Activated CD4-positive, alpha-beta T cell treated with anti-CD3 and anti-CD28 coated beads, Interleukin-2, amount 10 ng/mL, durations not matched to agents 7 days and 5 days (primary cell): ENCODE results near the gene NGLY1. TPM values are rescaled to one million over a fixed set of nuclear protein-coding genes. Genes with fewer than 3 reads are reported as not detected.

Experiments
- total RNA-seq, 2 experiments: library from RNA; stranded (reverse); gene quantifications; one replicate each; pipeline ENCODE4 v1.2.3, GENCODE V29; 2021

NGLY1 gene
- total RNA-seq, 2 experiments from 2014 or later = 57.5 to 69.5 TPM

Other genes starting within 250 kb of the NGLY1 start
- gene TOP2B, start 118.5 kb downstream of the NGLY1 start, total RNA-seq = 100 to 1,000 TPM; 117 to 122 TPM
- gene OXSM, start 6.6 kb upstream of the NGLY1 start, total RNA-seq = 10 to 100 TPM in 1 of 2 experiments, 1 to 10 TPM in 1; 9.2 to 12.8 TPM